Body of pancreas (tissue), 4 donors: Measurements from ENCODE around the gene PCDHGC3.

ENCODE experiments used
- POLR2A ChIP-seq, 3 donors: fragments of 450-650 bp; IDR thresholded peaks; one replicate each; pipeline ENCODE4 v1.6.1; 2016; ENCODE audit warnings: antibody characterized with exemption in 3 of 3, mild to moderate bottlenecking in 2 of 3
- TF ChIP-seq, protein P1 (sequence below), 7 experiments: fragments of 450-650 bp in 4 of 7; fragments of 200-600 bp in 3 of 7; sonication (generic) in 3 of 7; IDR thresholded peaks; one replicate each; pipeline ENCODE4 v1.5.1; 2016 to 2019; ENCODE audit warnings: antibody characterized with exemption in 7 of 7

DNA sequence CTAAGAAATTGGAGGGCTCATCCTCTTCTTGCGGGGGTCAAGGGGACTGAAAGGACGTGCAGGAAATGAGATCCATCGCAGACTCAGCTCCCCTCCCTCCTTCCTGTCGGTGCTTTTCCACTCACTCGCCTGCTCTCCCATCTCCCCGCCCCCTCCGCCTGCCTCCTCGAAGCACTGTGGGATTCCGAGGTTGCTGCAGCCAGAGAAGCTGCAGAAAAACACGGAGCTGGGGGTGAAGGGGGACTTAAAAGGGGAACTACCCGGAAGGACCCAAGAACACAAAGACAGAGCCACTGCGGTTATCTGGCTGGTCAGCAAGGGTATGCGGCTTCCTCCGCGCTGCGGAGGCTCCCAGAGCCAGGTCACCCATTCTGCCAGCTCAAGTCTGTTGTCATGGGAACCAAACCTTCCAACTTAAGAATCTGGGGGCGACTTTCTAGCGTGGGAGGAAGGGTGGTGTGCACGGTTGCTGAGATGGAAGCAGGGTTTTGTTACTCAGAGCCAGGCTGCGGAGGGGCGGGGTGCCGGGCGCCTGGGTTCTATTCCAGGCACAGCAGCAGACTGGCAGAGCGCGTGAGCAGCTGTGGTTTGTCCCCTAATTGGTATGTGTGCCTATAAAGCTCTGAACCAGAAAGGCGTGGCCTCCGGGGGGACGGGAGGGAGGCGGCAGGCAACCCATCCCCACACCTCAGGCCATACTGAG lies 38.0 kb downstream of the PCDHGC3 start:
- TF ChIP-seq, protein P1, sequence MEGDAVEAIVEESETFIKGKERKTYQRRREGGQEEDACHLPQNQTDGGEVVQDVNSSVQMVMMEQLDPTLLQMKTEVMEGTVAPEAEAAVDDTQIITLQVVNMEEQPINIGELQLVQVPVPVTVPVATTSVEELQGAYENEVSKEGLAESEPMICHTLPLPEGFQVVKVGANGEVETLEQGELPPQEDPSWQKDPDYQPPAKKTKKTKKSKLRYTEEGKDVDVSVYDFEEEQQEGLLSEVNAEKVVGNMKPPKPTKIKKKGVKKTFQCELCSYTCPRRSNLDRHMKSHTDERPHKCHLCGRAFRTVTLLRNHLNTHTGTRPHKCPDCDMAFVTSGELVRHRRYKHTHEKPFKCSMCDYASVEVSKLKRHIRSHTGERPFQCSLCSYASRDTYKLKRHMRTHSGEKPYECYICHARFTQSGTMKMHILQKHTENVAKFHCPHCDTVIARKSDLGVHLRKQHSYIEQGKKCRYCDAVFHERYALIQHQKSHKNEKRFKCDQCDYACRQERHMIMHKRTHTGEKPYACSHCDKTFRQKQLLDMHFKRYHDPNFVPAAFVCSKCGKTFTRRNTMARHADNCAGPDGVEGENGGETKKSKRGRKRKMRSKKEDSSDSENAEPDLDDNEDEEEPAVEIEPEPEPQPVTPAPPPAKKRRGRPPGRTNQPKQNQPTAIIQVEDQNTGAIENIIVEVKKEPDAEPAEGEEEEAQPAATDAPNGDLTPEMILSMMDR (IDR thresholded peaks at IDR 0.05): no peak
- TF ChIP-seq POLR2A (IDR thresholded peaks at IDR 0.05): no peak
